Hematopoietic multipotent progenitor cell (in vitro differentiated cells): Measurements from ENCODE around the gene DPEP2NB. TPM values are rescaled to one million over a fixed set of nuclear protein-coding genes. Genes with fewer than 3 reads are reported as not detected.
"Not testable (repeated sequence)": the region's sequence is repeated elsewhere in the genome, so short reads cannot be mapped to it uniquely, and the experiment has no call there.

Experiments used
- DNase-seq, 3 donors: peaks; one replicate each; pipeline ENCODE4 v3.0.0-alpha.2; 2011 to 2015; ENCODE audit warnings: low read depth in 2 of 3, low spot score in 2 of 3
- total RNA-seq: library from RNA; depleted of rRNA; stranded (reverse); fragments of >200 nt; gene quantifications from one replicate; pipeline ENCODE4 v1.2.3, GENCODE V29; 2012

The DPEP2NB gene
- total RNA-seq, 1 donor, result under 0.01 TPM

- DNase-seq, result no peak
Measured at GRCh38 chr16:67987460-67988160, 28.1 kb downstream of the DPEP2NB start.

GRCh38 chr16:67986949-67987348 is 28.8 kb downstream of the DPEP2NB start:
- DNase-seq, result no peak

- DNase-seq, result no peak
Measured at GRCh38 chr16:67982011-67982696, 33.6 kb downstream of the DPEP2NB start.

GRCh38 chr16:67979955-67980678 is 35.6 kb downstream of the DPEP2NB start, which contains the start of gene DPEP3:
Gene DPEP3, minus strand, starts transcription at chr16:67980499. Its CDS starts 119 bp downstream, at chr16:67980380.
- DNase-seq, result peak in 2 of 3 donors; percentile 49 to 53

DNA sequence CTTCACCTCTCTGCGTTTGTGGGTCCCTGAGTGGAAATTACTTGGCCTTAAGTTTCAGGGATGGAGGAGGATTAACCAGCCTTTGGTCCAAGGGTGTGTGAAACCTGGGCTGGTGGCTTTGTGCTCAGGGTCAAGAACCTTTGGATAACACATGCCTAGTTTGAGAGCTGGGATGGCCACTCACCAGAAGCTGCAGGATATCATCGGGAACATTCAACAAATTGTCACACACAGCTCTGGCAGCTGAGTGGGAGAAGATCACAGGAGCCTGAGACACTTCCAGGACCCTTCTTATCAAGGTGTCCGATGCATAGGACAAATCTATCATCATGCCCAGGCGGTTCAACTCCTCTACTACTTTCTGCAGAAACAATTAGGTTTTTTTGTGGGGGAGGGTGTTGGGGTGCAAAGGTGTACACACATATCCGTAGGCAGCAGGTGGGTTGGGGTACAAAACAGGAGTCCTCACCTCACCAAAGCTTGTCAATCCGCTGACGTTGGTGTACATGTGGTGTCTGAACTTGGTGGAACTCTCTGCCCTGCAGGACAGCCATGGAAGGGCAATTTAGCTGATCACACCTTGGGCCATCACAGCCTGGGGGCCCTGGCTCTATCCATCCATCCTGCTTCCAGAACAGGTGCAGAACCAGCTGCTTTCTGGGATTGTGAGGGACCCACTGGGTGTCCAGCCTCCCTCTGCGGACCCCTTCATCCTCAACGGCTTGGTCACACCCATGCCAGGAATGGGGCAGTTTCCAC is 38.1 kb downstream of the DPEP2NB start:
- DNase-seq, result no peak

- no peak for DNase-seq
Measured at GRCh38 chr16:67977005-67977404, 38.7 kb downstream of the DPEP2NB start.

- no peak for DNase-seq
Measured at GRCh38 chr16:67976205-67976604, 39.5 kb downstream of the DPEP2NB start.

GRCh38 chr16:67975321-67976105 is 40.2 kb downstream of the DPEP2NB start:
- no peak for DNase-seq

- DNase-seq, result not testable (repeated sequence)
Measured at GRCh38 chr16:67972285-67972684, 43.4 kb downstream of the DPEP2NB start.

DNA sequence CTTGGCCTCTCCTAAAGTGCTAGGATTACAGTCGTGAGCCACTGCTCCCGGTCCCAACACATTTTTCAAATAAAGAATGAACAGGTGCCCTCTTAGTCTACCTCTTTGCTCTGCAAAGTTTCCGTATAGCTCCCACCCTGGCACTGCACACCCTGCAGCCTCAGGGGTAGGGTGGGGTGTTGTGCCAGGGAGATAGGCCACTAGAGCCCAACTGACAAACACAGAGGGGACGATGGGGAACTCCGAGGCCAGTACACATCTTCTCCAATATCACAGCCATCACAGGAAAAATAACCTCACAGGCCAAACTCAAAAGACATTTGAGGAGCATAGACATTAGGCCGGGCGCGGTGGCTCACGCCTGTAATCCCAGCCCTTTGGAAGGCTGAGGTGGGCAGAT is 44.6 kb downstream of the DPEP2NB start:
- no peak for DNase-seq

DNA sequence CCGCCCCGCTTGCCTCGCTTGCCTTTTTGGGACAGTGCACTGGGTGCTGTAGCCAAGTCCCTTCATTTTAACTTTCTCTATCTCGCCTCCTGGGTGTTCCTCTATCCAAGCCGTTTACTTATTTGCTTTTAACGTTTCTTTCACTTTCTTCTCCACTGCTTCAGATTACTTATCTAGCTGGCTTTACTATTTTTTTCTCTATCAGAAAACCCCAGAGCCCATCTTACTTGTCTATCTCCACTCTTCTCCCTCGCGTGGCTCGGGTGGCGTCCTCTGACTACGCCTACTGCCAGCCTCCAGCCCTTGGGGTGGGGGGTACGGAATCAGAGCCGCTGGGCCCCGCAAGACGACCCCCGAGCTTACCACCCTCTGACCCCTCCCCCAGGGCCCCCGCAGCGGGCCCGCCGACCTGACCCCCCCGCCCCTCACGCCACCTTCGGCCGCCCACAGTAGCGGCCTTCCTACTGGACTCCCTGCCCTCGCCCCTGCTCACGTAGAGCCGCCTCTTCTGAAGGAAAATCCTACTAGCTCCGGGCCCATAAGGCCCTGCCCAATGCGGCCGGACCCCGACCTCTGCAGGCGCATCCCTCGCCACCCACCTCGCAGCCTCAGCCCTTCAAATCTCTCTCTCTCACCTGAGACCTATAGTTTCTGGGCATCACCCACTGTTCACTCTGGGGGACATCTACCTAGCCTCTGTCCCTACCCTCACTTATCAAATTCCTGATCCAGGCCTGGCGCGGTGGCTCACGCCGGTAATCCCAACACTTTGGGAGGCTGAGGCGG is 46.3 kb downstream of the DPEP2NB start:
- peak in 2 of 3 donors; percentile 23 to 46 for DNase-seq

- peak; percentile 58 to 90 (median 83) for DNase-seq
Measured at GRCh38 chr16:67968400-67969253, 47.1 kb downstream of the DPEP2NB start, which contains the start of gene SLC12A4. Gene SLC12A4, minus strand, starts transcription at chr16:67968637. Its CDS starts 84 bp downstream, at chr16:67968553.

- peak in 2 of 3 donors; percentile 22 to 31 for DNase-seq
Measured at GRCh38 chr16:67967958-67968399, 47.7 kb downstream of the DPEP2NB start.

DNA sequence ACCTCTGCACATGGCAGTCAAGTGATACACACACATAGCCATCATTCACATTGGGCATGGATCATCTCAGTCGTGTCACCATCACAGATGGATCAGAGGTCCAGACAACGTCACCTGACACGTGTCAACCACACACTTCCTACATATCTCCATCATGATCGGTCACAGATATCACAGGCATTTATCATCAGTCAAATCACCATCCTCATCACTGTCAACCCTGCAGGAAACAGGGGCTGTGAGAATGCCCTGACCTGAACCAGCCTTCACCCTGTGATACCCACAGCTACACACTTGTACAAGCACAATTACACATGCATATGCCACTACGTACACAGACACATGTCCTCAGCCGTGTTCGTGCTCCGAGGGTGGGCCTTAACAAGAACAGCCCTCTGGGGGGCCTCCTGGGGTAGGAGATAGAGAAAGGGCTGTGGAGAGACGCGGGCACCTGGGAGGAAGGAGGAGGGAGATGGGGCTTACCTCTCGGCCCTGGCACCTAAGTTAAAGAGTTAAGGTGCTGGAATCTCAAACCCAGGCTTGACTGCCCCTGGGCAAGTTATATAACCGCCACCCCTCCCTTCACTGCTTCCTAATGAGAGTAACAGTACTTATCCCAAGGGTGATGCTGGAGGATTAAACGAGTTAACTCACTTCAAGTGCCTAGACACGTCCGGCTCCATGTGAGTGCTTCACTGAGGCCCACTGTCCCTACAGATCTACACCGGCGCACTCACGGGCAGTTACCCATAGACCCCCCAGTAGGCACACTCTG is 48.3 kb downstream of the DPEP2NB start:
- peak in 2 of 3 donors; percentile 18 to 40 for DNase-seq

DNA sequence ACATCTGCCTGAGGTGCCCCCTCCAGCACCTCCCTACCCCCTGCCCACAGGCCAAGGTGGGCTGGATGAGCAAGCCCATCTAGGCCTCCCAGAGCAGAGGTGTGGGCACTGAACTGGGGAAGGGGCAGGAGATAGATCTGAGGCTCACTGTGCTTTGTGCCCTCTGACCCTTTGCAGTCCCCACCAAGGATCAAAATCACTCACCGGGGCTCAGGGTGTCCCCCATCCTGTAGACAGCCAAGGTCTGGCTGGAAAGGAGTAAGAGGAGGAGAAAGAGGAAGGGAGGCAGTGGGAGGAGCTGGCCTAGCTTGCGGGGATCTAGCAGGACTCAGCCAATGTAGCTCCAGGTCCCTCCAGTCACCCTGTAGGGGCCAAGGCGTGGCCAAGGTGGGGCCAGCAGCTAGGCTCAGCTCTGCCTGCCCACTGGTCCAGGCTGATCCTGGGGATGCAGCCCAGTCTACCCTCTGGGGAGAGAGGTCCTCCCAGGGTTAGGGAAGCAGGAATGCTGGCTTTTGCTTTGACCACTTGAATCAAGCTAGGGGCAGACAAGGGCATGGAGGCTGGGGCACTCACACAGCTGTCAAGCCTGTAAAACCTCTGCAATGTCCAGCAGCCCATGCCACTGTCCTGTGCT is 49.0 kb downstream of the DPEP2NB start:
- no peak for DNase-seq

DNA sequence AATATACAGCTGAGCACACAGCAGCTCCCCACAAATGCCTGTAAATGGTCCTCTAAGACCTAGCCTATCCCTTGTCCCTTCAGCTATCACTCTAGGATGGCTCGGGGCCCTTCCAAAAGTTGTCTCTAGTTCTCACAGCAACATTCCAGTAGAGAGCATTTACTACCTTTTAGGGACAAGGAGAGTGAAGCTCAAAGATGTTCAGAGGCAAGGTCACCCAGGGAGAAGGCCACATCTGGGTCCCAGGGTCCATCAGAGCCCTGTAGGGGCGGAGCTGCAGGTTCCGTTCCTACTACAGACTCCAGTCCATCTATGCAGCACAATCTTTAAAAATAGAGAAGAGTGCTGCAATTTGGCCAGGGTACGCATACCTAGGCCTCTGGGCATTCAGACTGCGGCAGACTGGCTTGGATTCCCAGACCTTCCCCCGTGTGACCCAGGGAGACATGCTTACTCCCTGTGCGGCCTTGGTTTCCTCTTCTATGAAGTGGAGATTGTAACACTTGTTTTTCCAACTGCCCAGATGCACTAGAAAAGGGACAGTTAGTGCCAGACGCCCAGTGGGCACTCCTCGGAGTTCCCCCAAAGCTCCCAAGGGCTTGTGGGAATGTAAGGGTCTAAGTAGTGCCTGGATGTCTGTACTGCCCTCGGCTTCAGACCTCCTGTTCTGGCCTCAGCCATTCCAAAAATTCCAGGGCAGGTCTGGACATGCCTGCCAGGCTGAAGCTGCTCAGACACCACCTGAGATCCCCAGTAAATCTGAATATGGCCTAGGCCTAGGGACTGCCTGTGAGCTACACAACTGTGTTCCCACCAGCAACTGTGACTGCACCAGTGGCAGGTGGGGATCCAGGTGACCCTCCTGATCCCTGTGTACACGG is 49.8 kb downstream of the DPEP2NB start:
- DNase-seq, result no peak
